ENCODE data around the gene PPP2R2C. TPM values are rescaled to one million over a fixed set of nuclear protein-coding genes. Genes with fewer than 3 reads are reported as not detected.

Gene PPP2R2C
- polyA plus RNA-seq, 1 experiment: 0.06 TPM

GRCh38 chr4:6335040-6335590 is 137.3 kb downstream of the PPP2R2C start:
- H3K27me3 ChIP-seq (ENCODE audit: control insufficient read depth, insufficient read depth, low read length): 0 out of 2 replicates have a peak, but pooled peaks cover 1% of the 10 kb centered on the region
- no peak for DNase-seq (ENCODE audit: low read depth)
- ChIA-PET CTCF (interaction anchor here (1.7 to 14.2 kb wide), 3 partner anchors 8 to 84 kb away, joined by 6 to 496 read pairs (median 383); partner anchors contain the start of gene WFS1), POLR2A (no interaction called here)
- H3K36me3 ChIP-seq (ENCODE audit: control insufficient read depth, insufficient read depth, low read length): no peaks in the 10 kb centered on the region
- H3K4me3 ChIP-seq (ENCODE audit: low read depth, low read length): no peak overlapping the region
- TF ChIP-seq CTCF (IDR thresholded peaks at IDR 0.05; ENCODE audit: insufficient read depth, low read depth, low read length): no peak

GRCh38 chr4:6334203-6334887 is 138.1 kb downstream of the PPP2R2C start:
- no peak for TF ChIP-seq CTCF (IDR thresholded peaks at IDR 0.05; ENCODE audit: insufficient read depth, low read depth, low read length)
- Histone ChIP-seq H3K36me3 (ENCODE audit: control insufficient read depth, insufficient read depth, low read length) (no peaks in the 10 kb centered on the region), H3K4me3 (ENCODE audit: low read depth, low read length) (no peak overlapping the region), H3K27me3 (ENCODE audit: control insufficient read depth, insufficient read depth, low read length) (peaks cover 4% of the 10 kb centered on the region; the same call in 1 of the 2 replicates)
- no peak for DNase-seq (ENCODE audit: low read depth)
- POLR2A ChIA-PET: no interaction called here
- CTCF ChIA-PET: interaction anchor here (13.4 to 14.2 kb wide), 2 partner anchors 68 to 83 kb away, joined by 383 to 496 read pairs; partner anchors contain the start of gene WFS1

- TF ChIP-seq CTCF (IDR thresholded peaks at IDR 0.05; ENCODE audit: insufficient read depth, low read depth, low read length): peak; percentile 63
- no peak for DNase-seq (ENCODE audit: low read depth)
- POLR2A ChIA-PET: no interaction called here
- Histone ChIP-seq H3K4me3 (ENCODE audit: low read depth, low read length) (no peak overlapping the region), H3K27me3 (ENCODE audit: control insufficient read depth, insufficient read depth, low read length) (peaks cover 3% of the 10 kb centered on the region; the same call in 1 of the 2 replicates), H3K36me3 (ENCODE audit: control insufficient read depth, insufficient read depth, low read length) (no peaks in the 10 kb centered on the region)
- CTCF ChIA-PET: interaction anchor here (1.1 to 14.2 kb wide), 5 partner anchors 9 to 212 kb away, joined by 4 to 496 read pairs (median 51); partner anchors contain the start of gene WFS1
Measured at GRCh38 chr4:6333301-6334202, 138.9 kb downstream of the PPP2R2C start.

GRCh38 chr4:6332669-6333050 is 139.8 kb downstream of the PPP2R2C start:
- CTCF ChIA-PET: interaction anchor here (0.6 to 14.2 kb wide), 13 partner anchors 10 to 555 kb away, joined by 3 to 496 read pairs (median 5); partner anchors contain the start of gene WFS1

More at GRCh38 chr4:6332669-6333050, 139.8 kb downstream of the PPP2R2C start:
- Histone ChIP-seq H3K27me3 (ENCODE audit: control insufficient read depth, insufficient read depth, low read length) (peaks cover 3% of the 10 kb centered on the region; the same call in 1 of the 2 replicates), H3K4me3 (ENCODE audit: low read depth, low read length) (no peak overlapping the region), H3K36me3 (ENCODE audit: control insufficient read depth, insufficient read depth, low read length) (no peaks in the 10 kb centered on the region)
- no peak for DNase-seq (ENCODE audit: low read depth)
- TF ChIP-seq CTCF (IDR thresholded peaks at IDR 0.05; ENCODE audit: insufficient read depth, low read depth, low read length): no peak
- POLR2A ChIA-PET: no interaction called here
